VCaP (cell line): ENCODE measurements around the gene PRRG3.
A peak's percentile ranks its signal among the peaks of the same experiment; 100 is the strongest.

Experiments used
- H3K27ac ChIP-seq: fragments of 450-650 bp; 2 replicates; pipeline ENCODE4 v1.5.1; 2017
- CTCF ChIP-seq: fragments of 450-650 bp; conservative IDR thresholded peaks from 2 replicates; pipeline ENCODE4 v1.5.1; 2017; ENCODE audit warnings: mild to moderate bottlenecking, moderate library complexity

Gene PRRG3

GRCh38 chrX:151694661-151695582 lies at the start of gene PRRG3:
Gene PRRG3 (plus strand): TSS chrX:151695458. CDS start chrX:151698815, 3,357 bp downstream.
- no peak within 1 kb of the TSS for H3K27ac ChIP-seq
- TF ChIP-seq CTCF, result no peak

GRCh38 chrX:151675121-151675746 lies 20.0 kb upstream of the PRRG3 start:
- no peak overlapping the region for H3K27ac ChIP-seq
- TF ChIP-seq CTCF, result no peak

GRCh38 chrX:151676196-151676595 lies 19.1 kb upstream of the PRRG3 start:
- no peak for TF ChIP-seq CTCF
- no peak overlapping the region for H3K27ac ChIP-seq

GRCh38 chrX:151679798-151680402 lies 15.4 kb upstream of the PRRG3 start:
- no peak for TF ChIP-seq CTCF
- no peak overlapping the region for H3K27ac ChIP-seq

- H3K27ac ChIP-seq, result no peak overlapping the region
- peak; percentile 69 for TF ChIP-seq CTCF
Measured at GRCh38 chrX:151680805-151681204, 14.5 kb upstream of the PRRG3 start.

GRCh38 chrX:151687635-151688034 lies 7.6 kb upstream of the PRRG3 start:
- TF ChIP-seq CTCF, result no peak
- no peak overlapping the region for H3K27ac ChIP-seq

- no peak for TF ChIP-seq CTCF
- no peak overlapping the region for H3K27ac ChIP-seq
Measured at GRCh38 chrX:151688695-151689094, 6.6 kb upstream of the PRRG3 start.
